Activated CD8-positive, alpha-beta memory T cell treated with anti-CD3 and anti-CD28 coated beads for 36 hours (primary cell): ENCODE results near the gene ABCB6. TPM values are rescaled to one million over a fixed set of nuclear protein-coding genes. Genes with fewer than 3 reads are reported as not detected.

Source experiments
- CTCF ChIA-PET: fragments of 350-600 bp; sonication (Branson Sonifier 250); formaldehyde crosslinking; loops from one replicate; lab custom pipeline; 2021; ENCODE audit warnings: antibody characterized with exemption; lab: Charles Lee
- POLR2A ChIA-PET: fragments of 350-600 bp; sonication (Branson Sonifier 250); formaldehyde crosslinking; loops from one replicate; lab custom pipeline; 2021; ENCODE audit warnings: antibody characterized with exemption; lab: Charles Lee
- total RNA-seq, 2 experiments: library from RNA; stranded (reverse); gene quantifications; one replicate each; pipeline ENCODE4 v1.2.3, GENCODE V29; 2021

The ABCB6 gene
- total RNA-seq, 2 experiments from 2014 or later, result 20.8 to 25.6 TPM

DNA sequence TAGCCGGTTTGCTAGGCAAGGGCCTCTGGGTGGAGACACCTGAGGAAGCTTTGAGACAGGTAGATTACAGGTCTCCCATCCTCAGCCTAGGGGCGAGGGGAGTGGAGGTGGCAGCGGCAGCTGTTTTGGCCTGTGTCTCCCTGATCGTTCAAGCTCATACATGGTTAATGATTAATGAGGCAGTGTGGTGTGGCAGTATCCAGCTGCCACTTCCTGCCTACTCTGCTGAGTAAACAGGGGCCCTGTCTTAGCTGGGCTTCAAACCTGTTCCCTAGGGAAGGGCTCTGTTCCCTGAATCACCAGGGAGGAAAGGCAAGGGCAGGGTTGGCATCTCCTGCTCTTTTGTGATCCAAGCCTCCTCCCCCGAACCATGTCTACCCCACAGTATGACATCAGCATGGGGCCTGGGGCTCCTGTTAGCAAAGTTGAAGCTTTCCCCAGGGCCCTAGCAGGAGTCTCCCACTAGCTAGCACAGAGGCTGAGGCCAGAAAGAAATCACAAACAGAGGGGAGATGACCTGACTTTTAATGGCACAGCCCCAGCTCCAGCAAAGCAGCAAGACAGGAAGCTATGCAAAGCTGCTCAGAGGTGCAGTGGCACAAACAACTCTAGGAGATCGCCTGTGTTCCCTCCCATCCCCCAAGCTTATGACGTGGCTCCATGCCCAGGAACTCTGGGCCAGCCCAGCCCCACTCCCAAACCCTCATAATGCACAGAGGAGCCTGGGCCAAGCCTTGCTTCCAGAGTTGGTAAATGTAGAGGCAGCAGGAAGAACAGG lies 30.6 kb upstream of the ABCB6 start:
- CTCF ChIA-PET, result interaction anchor here (0.9 to 3.6 kb wide), 7 partner anchors 19 to 85 kb away, joined by 3 to 23 read pairs (median 5); partner anchors contain the start of genes ANKZF1, ATG9A and DNAJB2
- POLR2A ChIA-PET, result interaction anchor here (0.7 to 3.3 kb wide), 8 partner anchors 12 to 90 kb away, joined by 3 to 22 read pairs (median 3); partner anchors contain the start of genes ANKZF1, ATG9A, DNAJB2 and ZFAND2B

DNA sequence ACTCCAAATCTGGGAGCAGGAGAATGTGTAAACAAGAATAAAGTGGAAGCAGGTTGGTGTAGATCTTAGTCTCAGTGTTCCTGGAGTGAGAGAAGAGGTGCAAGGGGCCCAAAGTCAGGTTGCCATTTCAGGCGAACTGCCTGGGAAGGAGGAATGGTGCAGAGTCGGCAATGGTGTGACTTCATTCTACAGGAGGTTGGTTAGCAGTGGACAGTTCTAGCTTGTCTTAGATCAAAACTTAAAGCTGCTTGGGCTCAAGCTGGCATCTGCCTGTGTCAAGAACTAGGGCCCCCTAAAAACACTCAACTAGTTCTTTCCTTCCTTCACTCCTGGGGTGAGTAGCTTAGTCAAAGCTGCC lies 30.1 kb upstream of the ABCB6 start:
- CTCF ChIA-PET, result interaction anchor here (1.4 to 3.6 kb wide), 6 partner anchors 14 to 85 kb away, joined by 3 to 23 read pairs (median 4); partner anchors contain the start of gene DNAJB2
- POLR2A ChIA-PET, result interaction anchor here (0.7 to 3.3 kb wide), 8 partner anchors 11 to 89 kb away, joined by 3 to 22 read pairs (median 3); partner anchors contain the start of genes ANKZF1, ATG9A, DNAJB2 and ZFAND2B

DNA sequence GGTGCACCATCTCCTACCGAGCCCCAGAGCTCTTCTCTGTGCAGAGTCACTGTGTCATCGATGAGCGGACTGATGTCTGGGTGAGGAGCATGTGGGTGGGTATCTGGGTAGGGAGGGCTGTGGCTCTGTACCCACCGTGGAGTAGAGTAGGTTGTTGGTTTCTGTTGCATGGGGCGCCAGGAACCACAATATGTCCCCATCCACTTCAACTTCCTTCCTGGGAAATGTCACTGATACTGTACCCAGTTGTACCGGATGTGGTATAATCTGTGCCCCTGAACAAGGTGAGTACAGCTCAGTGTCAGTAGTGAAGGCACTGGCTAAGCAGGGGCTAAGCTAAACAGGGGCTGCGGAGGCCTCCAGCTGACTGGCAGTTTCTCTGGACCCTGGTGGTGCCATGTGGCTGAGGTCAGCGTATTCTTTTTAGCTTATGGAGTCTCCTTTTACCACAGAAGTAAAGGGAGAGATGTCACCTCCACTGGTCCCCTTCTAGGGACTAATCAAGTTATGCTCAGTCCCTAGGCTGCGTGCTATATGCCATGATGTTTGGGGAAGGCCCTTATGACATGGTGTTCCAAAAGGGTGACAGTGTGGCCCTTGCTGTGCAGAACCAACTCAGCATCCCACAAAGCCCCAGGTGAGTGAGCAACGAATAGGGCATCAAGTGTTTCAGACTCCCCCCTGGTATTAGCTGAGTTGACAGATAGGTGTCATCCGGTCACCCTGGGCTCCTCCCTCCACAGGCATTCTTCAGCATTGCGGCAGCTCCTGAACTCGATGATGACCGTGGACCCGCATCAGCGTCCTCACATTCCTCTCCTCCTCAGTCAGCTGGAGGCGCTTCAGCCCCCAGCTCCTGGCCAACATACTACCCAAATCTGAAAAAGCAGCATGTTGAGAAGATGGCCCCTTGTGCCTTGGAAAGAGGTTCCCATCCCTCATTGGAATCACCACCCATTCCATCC lies 29.2 kb upstream of the ABCB6 start:
- CTCF ChIA-PET, result interaction anchor here (0.6 to 3.6 kb wide), 11 partner anchors 9 to 88 kb away, joined by 3 to 23 read pairs (median 3); partner anchors contain the start of genes ANKZF1, DNAJB2 and NHEJ1

DNA sequence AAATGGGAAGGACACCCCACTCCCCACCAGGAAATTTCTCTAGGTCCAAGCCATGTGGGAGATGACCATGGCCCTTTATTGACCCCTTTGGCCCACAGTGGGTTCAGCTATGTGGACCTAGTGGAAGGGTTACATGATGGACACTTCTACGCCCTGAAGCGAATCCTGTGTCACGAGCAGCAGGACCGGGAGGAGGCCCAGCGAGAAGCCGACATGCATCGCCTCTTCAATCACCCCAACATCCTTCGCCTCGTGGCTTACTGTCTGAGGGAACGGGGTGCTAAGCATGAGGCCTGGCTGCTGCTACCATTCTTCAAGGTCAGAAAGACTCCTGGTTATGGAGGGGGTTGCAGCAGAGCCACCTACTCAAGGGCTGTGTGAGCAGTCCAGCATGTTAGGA lies 27.8 kb upstream of the ABCB6 start:
- POLR2A ChIA-PET, result interaction anchor here (1.0 to 2.6 kb wide), 4 partner anchors 17 to 71 kb away, joined by 3 to 38 read pairs (median 7); partner anchors contain the start of genes ANKZF1, ATG9A and DNAJB2
- CTCF ChIA-PET, result interaction anchor here (0.9 to 1.9 kb wide), 3 partner anchors 8 to 49 kb away, joined by 3 to 7 read pairs (median 6); partner anchors contain the start of gene TUBA4A

More for the DNA sequence above, 29.2 kb upstream of the ABCB6 start:
- POLR2A ChIA-PET, result interaction anchor here (0.6 to 3.3 kb wide), 7 partner anchors 13 to 73 kb away, joined by 3 to 22 read pairs (median 3); partner anchors contain the start of genes ANKZF1, ATG9A, CNPPD1 and DNAJB2

DNA sequence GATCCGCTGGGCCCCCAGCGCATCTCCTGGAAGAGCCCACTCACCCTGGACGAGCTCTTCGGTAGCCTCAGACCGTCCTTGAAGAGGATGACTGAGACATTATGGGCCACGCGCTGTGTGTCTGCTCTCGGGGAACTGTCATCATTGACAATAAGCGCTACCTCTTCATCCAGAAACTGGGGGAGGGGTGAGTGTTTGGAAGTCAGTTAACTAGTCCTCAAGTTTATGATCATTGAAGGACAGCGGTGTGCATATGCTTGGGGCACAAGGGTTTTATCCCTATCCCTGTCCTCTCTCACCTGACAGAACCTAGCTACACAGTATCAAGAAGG lies 27.1 kb upstream of the ABCB6 start:
- ChIA-PET POLR2A (interaction anchor here (0.5 to 2.6 kb wide), 11 partner anchors 8 to 353 kb away, joined by 3 to 39 read pairs (median 7); partner anchors contain the start of genes ANKZF1, ATG9A, CNPPD1 and DNAJB2), CTCF (interaction anchor here (0.6 to 1.9 kb wide), 9 partner anchors 9 to 86 kb away, joined by 3 to 7 read pairs (median 3); partner anchors contain the start of genes ANKZF1, ATG9A, DNAJB2 and TUBA4A)

DNA sequence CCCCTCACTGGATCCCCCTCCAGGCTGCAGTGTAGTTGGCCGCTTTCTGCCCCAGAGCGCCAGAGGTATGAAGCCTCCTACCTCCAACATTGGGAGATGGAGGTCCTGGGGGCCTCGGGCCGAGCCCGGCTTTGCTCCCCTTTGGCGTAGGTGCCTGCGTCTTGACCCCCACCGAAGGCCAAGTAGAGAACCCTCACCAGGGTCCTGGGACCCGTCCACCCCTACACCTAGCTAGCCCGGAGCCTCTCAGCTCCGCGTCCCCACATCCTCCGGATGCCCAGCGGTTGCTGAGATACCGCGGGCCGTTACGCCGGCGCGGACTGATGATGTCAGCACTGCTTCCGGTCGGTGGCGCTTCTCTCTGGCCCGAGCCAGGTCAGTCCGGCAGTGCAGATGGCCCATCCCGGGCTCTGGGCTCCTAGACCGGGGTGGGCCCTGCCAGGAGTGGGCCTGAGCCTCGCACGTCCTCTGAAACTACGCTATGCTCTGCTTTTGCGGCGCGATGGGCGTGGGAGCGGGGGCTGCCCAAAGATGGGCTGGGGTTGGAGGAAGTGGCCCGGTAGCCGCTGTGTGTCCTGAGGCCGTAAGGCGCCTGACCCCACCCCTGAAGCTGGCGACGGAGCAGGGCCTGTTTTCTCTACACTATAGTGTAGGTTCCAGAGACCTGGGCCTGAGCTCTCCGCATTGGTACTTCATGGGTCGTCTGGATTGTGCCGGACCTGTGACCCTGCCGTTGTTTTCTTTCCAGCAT lies 26.6 kb upstream of the ABCB6 start, which contains the start of the genes GLB1L and STK16:
Gene GLB1L, minus strand, starts transcription at position 297 of the 751 bp plus-strand sequence. CDS start 1,871 bp downstream, outside the sequence.
Gene STK16, plus strand, starts transcription at position 332 of the 751 bp plus-strand sequence. CDS start 521 bp downstream, outside the sequence.
- CTCF ChIA-PET, result interaction anchor here (0.6 to 1.9 kb wide), 12 partner anchors 9 to 86 kb away, joined by 3 to 7 read pairs (median 4); partner anchors contain the start of genes ABCB6, ANKZF1, ATG9A and DNAJB2

DNA sequence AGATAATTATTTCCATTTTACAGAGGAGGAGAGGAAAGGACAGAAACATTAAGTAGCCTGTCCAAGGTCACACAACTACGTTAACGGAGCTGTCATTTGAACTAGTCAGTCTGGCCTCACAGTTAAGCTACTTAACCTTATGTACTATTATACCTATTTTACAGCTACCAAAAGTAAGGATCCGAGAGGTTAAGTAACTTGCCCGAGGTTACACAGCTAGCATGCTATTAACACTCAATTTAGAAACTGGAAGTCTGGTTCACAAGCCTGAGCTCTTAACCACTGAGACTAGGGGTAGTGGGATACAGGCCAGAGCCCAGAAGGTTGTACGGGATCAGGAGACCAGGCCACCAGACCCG lies 26.0 kb upstream of the ABCB6 start:
- ChIA-PET POLR2A (interaction anchor here (0.6 to 2.6 kb wide), 10 partner anchors 9 to 68 kb away, joined by 3 to 39 read pairs (median 6); partner anchors contain the start of genes ANKZF1, ATG9A, CNPPD1 and DNAJB2), CTCF (interaction anchor here (0.6 to 1.8 kb wide), 8 partner anchors 13 to 50 kb away, joined by 3 to 7 read pairs (median 4); partner anchors contain the start of genes ABCB6, ANKZF1, ATG9A and DNAJB2)

More for the DNA sequence above, 26.6 kb upstream of the ABCB6 start, which contains the start of the genes GLB1L and STK16:
- POLR2A ChIA-PET, result interaction anchor here (0.6 to 2.6 kb wide), 13 partner anchors 9 to 69 kb away, joined by 3 to 39 read pairs (median 4); partner anchors contain the start of genes ANKZF1, ATG9A, CNPPD1 and DNAJB2

DNA sequence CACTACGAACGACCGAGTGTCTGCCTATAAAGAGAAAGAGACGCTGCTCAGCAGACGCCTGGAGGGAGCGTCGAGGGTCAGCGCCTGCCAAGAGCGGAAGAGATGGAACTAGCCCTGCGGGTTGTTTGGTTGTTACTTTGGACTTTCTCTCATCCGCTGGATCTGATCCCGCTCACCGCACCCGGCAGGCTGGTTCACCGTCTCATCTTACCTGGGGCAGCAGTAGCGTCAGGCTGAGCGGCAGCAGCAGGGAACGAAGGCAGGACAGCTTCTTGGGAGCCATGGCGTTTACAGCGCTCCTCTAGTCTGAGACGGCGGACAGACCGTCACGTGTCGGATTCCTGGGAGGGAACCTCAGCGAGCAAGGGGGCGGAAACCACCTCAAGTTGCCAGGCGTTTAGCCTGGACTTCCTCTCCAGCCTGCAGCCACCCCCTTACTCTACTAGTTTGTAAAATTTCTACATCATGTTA lies 24.6 kb upstream of the ABCB6 start:
- POLR2A ChIA-PET, result no interaction called here

DNA sequence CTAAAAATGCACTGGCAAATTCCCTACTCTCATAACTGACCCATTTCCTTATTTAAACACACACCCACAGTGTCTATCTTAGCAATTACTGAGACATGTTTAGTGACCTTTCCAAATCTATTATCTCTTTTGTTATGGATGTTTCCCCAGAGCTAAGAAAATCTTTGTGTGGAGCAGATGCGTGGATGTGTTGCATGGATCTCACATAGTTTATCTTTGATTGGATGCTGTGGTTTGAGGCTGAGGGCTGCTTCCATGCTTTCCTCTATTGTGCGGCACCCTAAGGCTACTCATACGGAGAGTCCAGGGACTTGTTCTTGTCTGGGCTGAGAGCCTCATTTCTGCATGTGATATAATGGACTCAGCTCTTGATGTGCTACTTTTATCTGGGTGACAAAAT lies 15.6 kb upstream of the ABCB6 start:
- CTCF ChIA-PET, result interaction anchor here (0.8 kb wide), 1 partner anchor 14 kb away, joined by 4 read pairs; no protein-coding TSS in a partner anchor
- POLR2A ChIA-PET, result interaction anchor here (1.0 kb wide), 2 partner anchors 10 to 13 kb away, joined by 3 read pairs; no protein-coding TSS in a partner anchor

More for the DNA sequence above, 24.6 kb upstream of the ABCB6 start:
- CTCF ChIA-PET, result interaction anchor here (0.5 to 2.1 kb wide), 2 partner anchors 13 to 15 kb away, joined by 3 to 5 read pairs; partner anchors contain the start of genes ANKZF1 and ATG9A

DNA sequence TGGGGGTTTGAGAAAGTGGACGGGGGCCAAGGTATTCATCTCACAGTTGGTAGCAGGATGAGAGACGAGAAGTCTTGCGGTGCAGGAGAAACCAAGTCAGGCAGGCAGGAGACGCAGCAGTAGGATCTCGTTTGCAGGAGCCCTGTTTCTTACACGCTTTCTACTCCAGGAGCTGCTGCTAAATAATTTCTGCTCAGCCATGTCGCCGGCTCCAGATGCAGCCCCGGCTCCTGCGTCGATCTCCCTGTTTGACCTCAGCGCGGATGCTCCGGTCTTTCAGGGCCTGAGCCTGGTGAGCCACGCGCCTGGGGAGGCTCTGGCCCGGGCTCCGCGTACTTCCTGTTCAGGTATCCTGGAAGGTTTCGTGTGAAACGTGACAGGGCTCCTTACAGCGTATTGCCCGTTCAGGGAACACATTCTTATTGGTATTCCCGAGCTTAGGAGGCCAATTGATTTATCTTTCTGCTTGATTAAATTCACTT lies 11.3 kb upstream of the ABCB6 start:
- ChIA-PET POLR2A (interaction anchor here (0.7 to 2.7 kb wide), 12 partner anchors 9 to 333 kb away, joined by 3 to 38 read pairs (median 8); partner anchors contain the start of genes ABCB6, DNAJB2, GLB1L and STK16), CTCF (interaction anchor here (0.6 to 1.9 kb wide), 11 partner anchors 12 to 70 kb away, joined by 3 to 8 read pairs (median 5); partner anchors contain the start of genes CNPPD1, DNAJB2, GLB1L and NHEJ1)

DNA sequence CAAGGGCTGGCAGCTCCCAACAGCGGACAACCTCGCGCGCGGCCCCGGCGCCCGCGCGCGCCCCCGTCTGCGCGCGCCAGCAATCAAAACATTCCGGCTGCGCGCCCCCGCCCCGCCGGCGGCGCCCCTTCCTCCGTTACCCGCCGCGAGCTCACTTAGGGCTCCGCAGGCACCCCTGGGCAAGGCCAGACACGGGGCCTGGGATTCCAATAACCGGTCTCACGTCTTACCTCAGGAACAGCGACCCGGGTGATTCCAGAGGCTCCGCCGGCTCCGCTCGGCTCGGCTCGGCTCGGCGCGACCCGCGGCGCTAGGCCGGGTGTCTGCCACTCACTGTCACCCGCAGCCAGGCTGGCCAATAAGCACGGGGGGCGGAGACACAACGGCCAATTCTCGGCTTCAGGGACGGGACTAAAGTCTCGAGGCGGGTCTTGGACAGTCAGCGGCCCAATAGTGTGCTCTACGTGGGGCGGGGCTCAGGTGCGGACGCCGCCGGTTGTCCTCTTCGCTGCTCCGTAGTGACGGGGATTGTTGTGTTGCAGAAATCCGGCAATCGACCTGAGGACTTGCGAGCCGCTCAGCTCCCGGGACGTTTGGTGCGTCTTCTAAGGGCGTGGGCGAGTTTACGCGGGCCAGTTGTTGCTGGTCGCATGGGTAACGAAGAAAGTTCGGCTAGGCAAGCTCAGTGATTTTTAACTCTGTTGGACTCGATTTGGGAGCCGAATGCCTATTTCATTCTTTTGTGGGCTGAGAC lies 10.7 kb upstream of the ABCB6 start, which contains the start of the genes ANKZF1 and ATG9A:
Gene ANKZF1, plus strand, starts transcription at position 502 of the 754 bp plus-strand sequence. CDS start 452 bp downstream, outside the sequence.
Gene ATG9A, minus strand, starts transcription at position 332 of the 754 bp plus-strand sequence. CDS start 1,612 bp downstream, outside the sequence.
- ChIA-PET POLR2A (interaction anchor here (0.7 to 2.7 kb wide), 16 partner anchors 10 to 333 kb away, joined by 3 to 38 read pairs (median 6); partner anchors contain the start of genes ABCB6, DNAJB2, GLB1L and NHEJ1), CTCF (interaction anchor here (0.6 to 1.9 kb wide), 11 partner anchors 10 to 69 kb away, joined by 3 to 6 read pairs (median 5); partner anchors contain the start of genes ABCB6, CNPPD1, DNAJB2 and GLB1L)

DNA sequence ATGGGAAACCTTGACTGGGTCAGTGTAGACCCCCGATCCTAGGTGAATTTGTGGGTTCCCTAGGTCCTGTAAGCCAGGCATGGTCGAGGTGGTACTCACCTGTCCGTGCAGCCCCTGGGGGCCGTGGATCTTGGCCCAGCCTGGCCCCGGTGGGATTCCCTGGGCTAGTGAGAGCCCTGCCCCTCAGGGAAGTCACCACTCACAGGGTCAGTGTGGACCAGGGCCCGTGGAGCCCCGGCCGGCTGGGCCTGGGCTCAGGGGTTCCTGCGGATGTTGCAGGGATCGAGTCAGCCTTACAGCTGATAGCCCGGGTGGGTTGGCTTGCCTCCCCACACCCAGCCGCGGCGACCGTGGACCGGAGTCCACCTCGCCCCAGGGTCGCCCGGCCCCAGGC lies 10.2 kb upstream of the ABCB6 start:
- POLR2A ChIA-PET, result interaction anchor here (0.7 to 2.7 kb wide), 12 partner anchors 10 to 69 kb away, joined by 3 to 38 read pairs (median 8); partner anchors contain the start of genes ABCB6, DNAJB2, GLB1L and NHEJ1

DNA sequence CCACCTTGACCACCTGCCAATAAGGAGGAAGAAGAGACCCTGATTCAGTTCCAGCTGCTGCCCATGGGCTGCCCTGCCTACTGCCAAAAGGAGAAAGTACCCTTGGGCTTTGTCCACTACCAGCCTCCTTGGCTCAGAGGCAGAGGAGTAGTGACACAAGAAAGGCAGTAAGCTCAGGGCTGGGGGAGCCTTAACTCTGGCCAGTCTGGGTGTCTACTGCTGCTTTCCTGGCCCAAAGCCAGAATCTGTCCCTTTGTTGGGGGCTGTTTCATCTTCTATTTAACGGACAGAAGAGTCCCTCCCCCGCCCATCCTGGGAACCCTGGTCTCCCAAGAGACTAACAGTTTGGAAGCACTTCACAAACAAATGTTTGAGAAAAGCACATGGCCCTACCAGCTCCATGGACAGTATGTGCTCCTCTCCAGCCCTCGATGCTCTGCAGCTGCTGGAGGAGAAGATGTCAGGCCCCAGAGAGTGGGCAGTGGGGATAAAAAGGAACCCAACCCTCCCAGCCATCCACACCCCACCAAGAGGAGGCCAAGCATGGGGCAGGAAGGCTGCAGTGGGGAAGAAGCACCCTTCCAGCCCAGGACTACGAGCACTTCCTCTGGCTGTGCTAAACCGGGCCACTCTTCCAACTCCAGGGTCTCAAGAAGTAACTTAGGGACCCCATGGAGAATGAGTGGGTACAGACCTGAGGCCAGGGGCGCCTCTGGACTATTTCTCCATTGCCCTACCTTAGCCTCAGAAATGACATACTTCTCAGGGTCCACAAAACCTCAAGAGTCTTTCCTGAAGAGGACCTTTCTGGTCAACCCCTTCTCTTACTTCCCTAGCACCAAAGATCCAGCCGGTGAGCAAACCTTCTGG lies 9.5 kb upstream of the ABCB6 start:
- ChIA-PET POLR2A (interaction anchor here (0.7 to 2.7 kb wide), 14 partner anchors 10 to 68 kb away, joined by 3 to 38 read pairs (median 6); partner anchors contain the start of genes ABCB6, DNAJB2, GLB1L and NHEJ1), CTCF (interaction anchor here (0.9 to 2.5 kb wide), 8 partner anchors 9 to 69 kb away, joined by 3 to 9 read pairs (median 5); partner anchors contain the start of genes ABCB6, GLB1L and STK16)

More for the DNA sequence above, 10.2 kb upstream of the ABCB6 start:
- CTCF ChIA-PET, result interaction anchor here (1.0 to 1.4 kb wide), 5 partner anchors 9 to 59 kb away, joined by 3 to 6 read pairs (median 5); partner anchors contain the start of genes ABCB6, GLB1L, SLC23A3 and STK16
